ENCODE results near the gene UGT1A10. TPM values are rescaled to one million over a fixed set of nuclear protein-coding genes. Genes with fewer than 3 reads are reported as not detected.

UGT1A10 gene
- total and polyA plus RNA-seq, 9 donors: not detected

GRCh38 chr2:233705911-233706506 is 69.8 kb downstream of the UGT1A10 start:
- H3K9me3 ChIP-seq (replicated peaks; ENCODE audit: control insufficient read depth, low read depth, low read length): no peaks in the 10 kb centered on the region
- no peak overlapping the region for H3K4me3 ChIP-seq (ENCODE audit: low read length)
- no peak overlapping the region for H3K27ac ChIP-seq (ENCODE audit: low read length)
- DNase-seq: peak; percentile 4
- no peaks in the 10 kb centered on the region for H3K36me3 ChIP-seq (ENCODE audit: control insufficient read depth, insufficient read depth, low read length)
- WGBS (ENCODE audit: insufficient coverage): 40% methylated on average over 3 of the region's 4 CpGs
- H3K4me1 ChIP-seq (ENCODE audit: control insufficient read depth, insufficient read depth, low read length): peaks cover 3% of the 10 kb centered on the region
- no peaks in the 10 kb centered on the region for H3K27me3 ChIP-seq (ENCODE audit: control insufficient read depth, insufficient read depth, low read length)

- H3K4me3 ChIP-seq (ENCODE audit: low read length): no peak overlapping the region
- H3K27ac ChIP-seq (ENCODE audit: low read length): no peak overlapping the region
- H3K27me3 ChIP-seq (ENCODE audit: control insufficient read depth, insufficient read depth, low read length): no peaks in the 10 kb centered on the region
- DNase-seq: no peak
- H3K4me1 ChIP-seq (ENCODE audit: control insufficient read depth, insufficient read depth, low read length): peaks cover 3% of the 10 kb centered on the region
- no CpG with 5 or more reads among the region's 1 CpG for WGBS (ENCODE audit: insufficient coverage)
- H3K36me3 ChIP-seq (ENCODE audit: control insufficient read depth, insufficient read depth, low read length): no peaks in the 10 kb centered on the region
- H3K9me3 ChIP-seq (replicated peaks; ENCODE audit: control insufficient read depth, low read depth, low read length): no peaks in the 10 kb centered on the region
These were observed 70.5 kb downstream of the UGT1A10 start for GRCh38 chr2:233706720-233707119.

- peaks cover 3% of the 10 kb centered on the region for H3K4me1 ChIP-seq (ENCODE audit: control insufficient read depth, insufficient read depth, low read length)
- no peaks in the 10 kb centered on the region for H3K36me3 ChIP-seq (ENCODE audit: control insufficient read depth, insufficient read depth, low read length)
- H3K4me3 ChIP-seq (ENCODE audit: low read length): no peak overlapping the region
- no peak overlapping the region for H3K27ac ChIP-seq (ENCODE audit: low read length)
- H3K27me3 ChIP-seq (ENCODE audit: control insufficient read depth, insufficient read depth, low read length): no peaks in the 10 kb centered on the region
- no peak for DNase-seq
- no peaks in the 10 kb centered on the region for H3K9me3 ChIP-seq (replicated peaks; ENCODE audit: control insufficient read depth, low read depth, low read length)
- WGBS (ENCODE audit: insufficient coverage): 90% methylated on average over 2 of the region's 10 CpGs
These were observed 71.8 kb downstream of the UGT1A10 start for GRCh38 chr2:233707940-233708644.

- Histone ChIP-seq H3K36me3 (ENCODE audit: control insufficient read depth, insufficient read depth, low read length) (no peaks in the 10 kb centered on the region), H3K4me1 (ENCODE audit: control insufficient read depth, insufficient read depth, low read length) (peaks cover 3% of the 10 kb centered on the region), H3K27me3 (ENCODE audit: control insufficient read depth, insufficient read depth, low read length) (no peaks in the 10 kb centered on the region), H3K4me3 (ENCODE audit: low read length) (no peak overlapping the region), H3K27ac (ENCODE audit: low read length) (no peak overlapping the region), H3K9me3 (replicated peaks; ENCODE audit: control insufficient read depth, low read depth, low read length) (no peaks in the 10 kb centered on the region)
- WGBS (ENCODE audit: insufficient coverage): 80% methylated on average over 3 of the region's 5 CpGs
- no peak for DNase-seq
These were observed 72.7 kb downstream of the UGT1A10 start for GRCh38 chr2:233708942-233709341.

- 54% methylated on average over 7 of the region's 11 CpGs for WGBS (ENCODE audit: insufficient coverage)
- DNase-seq: peak; percentile 52
- H3K36me3 ChIP-seq (ENCODE audit: control insufficient read depth, insufficient read depth, low read length): no peaks in the 10 kb centered on the region
These were observed 75.2 kb downstream of the UGT1A10 start for GRCh38 chr2:233711312-233712008.

GRCh38 chr2:233712611-233713261 is 76.5 kb downstream of the UGT1A10 start, which contains the start of gene UGT1A5:
UGT1A5 (plus strand) TSS chr2:233712907; CDS start chr2:233712992, 85 bp downstream.
- Histone ChIP-seq H3K4me1 (ENCODE audit: control insufficient read depth, insufficient read depth, low read length) (no peaks in the 10 kb centered on the region), H3K9me3 (replicated peaks; ENCODE audit: control insufficient read depth, low read depth, low read length) (no peaks in the 10 kb centered on the region), H3K4me3 (ENCODE audit: low read length) (no peak within 1 kb of the TSS), H3K27ac (ENCODE audit: low read length) (no peak within 1 kb of the TSS), H3K36me3 (ENCODE audit: control insufficient read depth, insufficient read depth, low read length) (no peaks in the 10 kb centered on the region), H3K27me3 (ENCODE audit: control insufficient read depth, insufficient read depth, low read length) (peaks cover 2% of the 10 kb centered on the region)
- DNase-seq: no peak
- 90% methylated on average over 11 of the region's 14 CpGs for WGBS (ENCODE audit: insufficient coverage)

More at GRCh38 chr2:233711312-233712008, 75.2 kb downstream of the UGT1A10 start:
- no peaks in the 10 kb centered on the region for H3K9me3 ChIP-seq (replicated peaks; ENCODE audit: control insufficient read depth, low read depth, low read length)
- H3K27me3 ChIP-seq (ENCODE audit: control insufficient read depth, insufficient read depth, low read length): no peaks in the 10 kb centered on the region
- no peak overlapping the region for H3K27ac ChIP-seq (ENCODE audit: low read length)
- no peak overlapping the region for H3K4me3 ChIP-seq (ENCODE audit: low read length)
- H3K4me1 ChIP-seq (ENCODE audit: control insufficient read depth, insufficient read depth, low read length): peaks cover 3% of the 10 kb centered on the region

- 85% methylated on average over 5 of the region's 7 CpGs for WGBS (ENCODE audit: insufficient coverage)
- Histone ChIP-seq H3K9me3 (replicated peaks; ENCODE audit: control insufficient read depth, low read depth, low read length) (no peaks in the 10 kb centered on the region), H3K4me3 (ENCODE audit: low read length) (no peak overlapping the region), H3K4me1 (ENCODE audit: control insufficient read depth, insufficient read depth, low read length) (no peaks in the 10 kb centered on the region), H3K27ac (ENCODE audit: low read length) (no peak overlapping the region), H3K27me3 (ENCODE audit: control insufficient read depth, insufficient read depth, low read length) (peaks cover 2% of the 10 kb centered on the region), H3K36me3 (ENCODE audit: control insufficient read depth, insufficient read depth, low read length) (no peaks in the 10 kb centered on the region)
- no peak for DNase-seq
These were observed 77.0 kb downstream of the UGT1A10 start for GRCh38 chr2:233713262-233713615.

- H3K27ac ChIP-seq (ENCODE audit: low read length): no peak overlapping the region
- H3K4me1 ChIP-seq (ENCODE audit: control insufficient read depth, insufficient read depth, low read length): no peaks in the 10 kb centered on the region
- no peaks in the 10 kb centered on the region for H3K36me3 ChIP-seq (ENCODE audit: control insufficient read depth, insufficient read depth, low read length)
- H3K4me3 ChIP-seq (ENCODE audit: low read length): no peak overlapping the region
- H3K27me3 ChIP-seq (ENCODE audit: control insufficient read depth, insufficient read depth, low read length): peaks cover 2% of the 10 kb centered on the region
- no peak for DNase-seq
- WGBS (ENCODE audit: insufficient coverage): 74% methylated on average over 2 of the region's 2 CpGs
- no peaks in the 10 kb centered on the region for H3K9me3 ChIP-seq (replicated peaks; ENCODE audit: control insufficient read depth, low read depth, low read length)
These were observed 77.9 kb downstream of the UGT1A10 start for GRCh38 chr2:233714121-233714520.

- H3K4me1 ChIP-seq (ENCODE audit: control insufficient read depth, insufficient read depth, low read length): no peaks in the 10 kb centered on the region
- H3K27ac ChIP-seq (ENCODE audit: low read length): no peak within 1 kb of the TSS
- no peaks in the 10 kb centered on the region for H3K9me3 ChIP-seq (replicated peaks; ENCODE audit: control insufficient read depth, low read depth, low read length)
- no peaks in the 10 kb centered on the region for H3K36me3 ChIP-seq (ENCODE audit: control insufficient read depth, insufficient read depth, low read length)
- H3K27me3 ChIP-seq (ENCODE audit: control insufficient read depth, insufficient read depth, low read length): peaks cover 2% of the 10 kb centered on the region
- 72% methylated on average over 7 of the region's 7 CpGs for WGBS (ENCODE audit: insufficient coverage)
- H3K4me3 ChIP-seq (ENCODE audit: low read length): no peak within 1 kb of the TSS
- DNase-seq: no peak
These were observed 82.3 kb downstream of the UGT1A10 start, which contains the start of gene UGT1A4 for GRCh38 chr2:233718552-233718951. UGT1A4 (plus strand) TSS chr2:233718736; CDS start chr2:233718821, 85 bp downstream.

Data from muscle of leg (tissue), 11 donors.